GM21717 (cell line): ENCODE data around the gene SLC12A8.

ENCODE experiments used
- ATAC-seq: cut with Tn5 transposase; IDR thresholded peaks from one replicate; pipeline ENCODE4 v1.9.1; 2021; ENCODE audit warnings: mild to moderate bottlenecking, moderate library complexity; ENCODE audit not compliant: unreplicated experiment

Gene SLC12A8

DNA sequence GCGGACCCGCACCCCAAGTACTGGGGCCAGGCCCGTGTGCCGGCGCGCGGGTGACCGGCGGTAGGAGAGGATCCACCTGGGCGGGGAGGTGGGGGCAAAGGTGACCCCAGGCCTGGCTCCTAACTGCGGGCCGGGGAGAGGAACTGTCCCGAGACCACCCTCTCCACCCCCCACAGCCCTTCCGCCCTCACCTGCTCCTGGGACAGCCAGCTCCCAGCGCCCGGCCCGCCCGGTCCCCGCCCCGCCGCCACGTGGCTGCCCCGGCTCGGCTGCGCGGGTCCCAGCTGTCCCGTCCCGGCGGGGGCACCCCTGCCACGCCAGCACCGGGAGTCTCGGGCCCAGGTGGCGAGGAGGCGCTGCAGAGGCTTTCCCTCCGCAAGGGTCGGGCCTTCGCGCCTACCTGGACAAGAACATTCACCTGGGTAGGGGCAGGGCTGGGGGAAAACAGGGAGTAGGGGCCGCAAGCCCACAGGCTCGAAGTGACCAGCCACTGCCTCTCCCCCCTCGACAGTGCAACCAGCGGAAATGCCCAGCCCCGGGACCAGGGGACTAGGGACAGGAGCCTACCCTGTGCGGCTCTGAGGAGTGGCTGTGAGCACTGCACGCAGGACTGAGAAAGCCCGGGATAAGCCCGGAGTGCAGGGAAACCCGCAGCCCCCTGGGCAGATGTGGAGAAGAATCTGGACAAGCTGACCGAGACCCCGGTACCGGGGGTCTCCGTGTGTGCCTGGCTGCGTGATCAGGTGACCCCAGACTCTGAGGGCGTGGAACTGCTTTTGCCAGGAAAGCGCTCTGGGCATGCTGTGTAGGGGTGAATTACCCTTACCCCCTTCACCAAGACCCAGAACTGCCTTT lies at the start of gene SLC12A8:
Gene SLC12A8, minus strand, starts transcription at position 240 of the 855 bp plus-strand sequence. CDS start 1,399 bp downstream, outside the sequence.
- ATAC-seq: no peak

GRCh38 chr3:125262161-125262560 lies 49.6 kb upstream of the SLC12A8 start:
- ATAC-seq: no peak

DNA sequence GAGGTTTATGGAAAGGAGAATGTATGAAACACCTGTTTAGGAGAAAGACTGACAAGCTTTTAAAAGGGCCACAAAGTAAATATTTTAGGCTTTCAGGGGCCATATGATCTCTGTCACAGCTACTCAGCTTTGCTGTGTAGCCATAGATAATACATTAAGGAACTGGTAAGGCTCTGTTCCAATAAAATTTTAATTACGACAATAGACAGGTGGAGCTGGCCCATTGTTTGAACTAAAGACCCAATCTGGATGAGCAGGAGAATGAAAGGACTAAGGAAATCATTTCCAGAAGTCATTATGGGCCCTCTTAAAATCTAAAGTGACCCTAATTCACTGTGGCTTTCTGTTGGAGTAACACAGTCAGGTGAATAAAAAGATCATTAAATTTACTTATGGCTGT lies 48.5 kb upstream of the SLC12A8 start:
- ATAC-seq: no peak

- no peak for ATAC-seq
These were observed 47.6 kb upstream of the SLC12A8 start for GRCh38 chr3:125260158-125260557.

DNA sequence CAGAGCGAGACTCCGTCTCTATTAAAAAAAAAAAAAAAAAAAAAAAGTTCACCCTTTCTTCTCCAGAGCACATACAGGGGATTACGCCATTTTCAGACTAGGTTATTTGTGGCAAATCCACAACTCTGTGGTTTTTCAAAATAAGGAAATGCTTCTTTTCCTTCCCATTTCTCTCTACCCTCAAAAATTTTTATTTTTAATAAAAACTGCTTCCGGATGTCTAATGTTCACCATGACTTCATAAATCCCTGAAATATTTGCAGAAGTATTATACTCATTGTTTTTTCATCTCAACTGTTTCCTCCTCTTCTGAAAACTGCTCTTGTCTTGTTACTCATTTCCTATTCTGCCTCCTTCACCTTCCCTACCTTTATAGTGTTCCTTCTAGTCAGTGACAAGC lies 45.0 kb upstream of the SLC12A8 start:
- no peak for ATAC-seq

GRCh38 chr3:125256675-125257074 lies 44.1 kb upstream of the SLC12A8 start:
- no peak for ATAC-seq

DNA sequence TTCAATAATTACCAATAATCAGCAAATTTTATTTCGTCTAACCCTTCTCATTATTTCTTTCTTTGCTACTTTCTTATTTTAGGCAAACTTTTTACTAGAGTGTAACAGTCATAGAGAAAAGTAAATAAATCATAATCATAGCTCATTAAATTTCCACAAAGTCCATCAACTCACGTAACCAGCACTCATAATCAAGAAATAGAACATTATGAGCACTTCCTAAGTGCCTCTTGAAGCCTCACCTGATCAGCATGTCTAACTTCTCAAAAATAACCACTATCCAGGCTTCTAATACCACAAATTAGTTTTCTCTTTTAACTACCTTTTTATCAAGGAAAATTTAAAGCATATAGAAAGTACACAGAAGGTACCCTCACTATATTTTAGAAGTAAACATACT lies 38.4 kb upstream of the SLC12A8 start:
- ATAC-seq: no peak

- no peak for ATAC-seq
These were observed 33.7 kb upstream of the SLC12A8 start for GRCh38 chr3:125246237-125246636.

GRCh38 chr3:125245521-125245920 lies 33.0 kb upstream of the SLC12A8 start:
- ATAC-seq: no peak

- ATAC-seq: no peak
These were observed 27.9 kb upstream of the SLC12A8 start for GRCh38 chr3:125240496-125240895.

- no peak for ATAC-seq
These were observed 26.7 kb upstream of the SLC12A8 start for GRCh38 chr3:125239266-125239665.

DNA sequence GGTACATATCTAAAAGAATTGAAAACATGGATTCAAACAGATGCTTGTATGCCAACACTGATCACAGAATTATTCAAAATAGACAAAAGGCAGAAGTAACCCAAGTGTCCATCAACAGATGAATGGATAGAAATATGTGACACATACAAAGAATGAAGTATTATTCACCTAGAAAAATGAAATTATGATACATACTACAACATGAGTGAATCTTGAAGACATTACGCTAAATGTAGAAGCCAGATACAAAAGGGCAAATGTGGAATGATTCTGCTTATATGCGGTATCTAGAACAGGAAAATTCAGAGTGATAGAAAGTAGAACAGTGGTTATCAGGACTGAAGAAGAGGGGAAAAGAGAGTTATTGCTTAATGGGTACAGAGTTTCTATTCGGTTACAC lies 26.2 kb upstream of the SLC12A8 start:
- no peak for ATAC-seq

GRCh38 chr3:125236331-125236903 lies 23.9 kb upstream of the SLC12A8 start:
- ATAC-seq: no peak

DNA sequence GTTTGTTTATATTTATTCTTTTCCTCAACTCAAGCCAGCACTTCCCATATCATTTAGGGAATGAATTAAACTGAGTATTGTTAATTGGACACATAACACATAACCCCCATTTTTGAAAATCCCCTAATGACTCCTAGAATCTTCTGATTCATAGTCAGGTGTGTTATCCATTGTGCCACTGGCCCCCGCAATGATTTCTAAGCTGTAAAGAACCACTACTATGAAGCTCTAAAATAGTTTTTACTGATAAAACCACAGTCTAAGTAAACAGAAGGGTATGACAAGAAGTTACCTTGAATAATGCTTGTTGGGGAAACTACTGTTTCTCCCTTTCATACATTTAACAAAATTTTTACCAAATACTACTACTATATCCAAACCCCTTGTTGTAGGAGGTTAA lies 22.3 kb upstream of the SLC12A8 start:
- ATAC-seq: no peak

- ATAC-seq: no peak
These were observed 19.9 kb upstream of the SLC12A8 start for GRCh38 chr3:125232401-125232800.

DNA sequence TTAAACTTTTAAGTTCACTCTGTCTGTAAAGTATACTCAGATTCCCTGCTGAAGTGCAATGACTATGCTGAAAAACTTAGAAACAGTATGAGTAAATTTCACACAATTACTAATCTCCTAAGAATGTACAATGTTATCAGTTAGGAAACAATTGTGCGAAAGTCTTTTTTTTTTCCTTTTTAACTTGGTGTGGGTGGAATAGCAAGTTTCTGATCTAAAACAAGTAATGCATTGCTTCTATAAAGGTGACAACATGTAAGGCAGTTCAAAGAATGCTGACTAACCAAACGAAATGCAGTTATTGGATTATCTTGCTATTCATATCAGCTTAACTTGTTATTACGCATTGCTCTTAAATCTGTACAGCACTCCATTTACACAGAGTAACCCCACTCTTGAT lies 19.3 kb upstream of the SLC12A8 start:
- no peak for ATAC-seq

DNA sequence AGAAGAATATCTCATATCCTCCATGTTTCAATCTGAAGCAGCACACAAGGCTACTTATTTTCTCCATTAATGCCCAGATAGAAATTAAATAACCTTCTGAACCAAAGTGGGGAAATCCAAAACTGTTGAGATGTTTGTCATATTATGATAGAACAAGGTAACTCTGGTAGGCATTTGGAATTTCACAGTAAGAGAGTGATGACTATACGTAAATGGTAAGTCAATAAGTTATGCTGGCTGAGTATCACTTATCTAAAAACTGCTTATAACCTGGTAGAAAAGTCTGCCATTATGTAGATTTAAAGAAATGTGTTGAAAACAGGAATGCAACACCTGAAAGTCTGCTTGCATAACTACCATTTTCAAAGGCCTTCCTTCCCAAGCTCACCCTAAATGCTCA lies 17.2 kb upstream of the SLC12A8 start:
- ATAC-seq: no peak

- no peak for ATAC-seq
These were observed 16.6 kb upstream of the SLC12A8 start for GRCh38 chr3:125229168-125229567.

GRCh38 chr3:125221831-125222230 lies 9.3 kb upstream of the SLC12A8 start:
- no peak for ATAC-seq

- ATAC-seq: no peak
These were observed 8.3 kb upstream of the SLC12A8 start for GRCh38 chr3:125220727-125221429.

DNA sequence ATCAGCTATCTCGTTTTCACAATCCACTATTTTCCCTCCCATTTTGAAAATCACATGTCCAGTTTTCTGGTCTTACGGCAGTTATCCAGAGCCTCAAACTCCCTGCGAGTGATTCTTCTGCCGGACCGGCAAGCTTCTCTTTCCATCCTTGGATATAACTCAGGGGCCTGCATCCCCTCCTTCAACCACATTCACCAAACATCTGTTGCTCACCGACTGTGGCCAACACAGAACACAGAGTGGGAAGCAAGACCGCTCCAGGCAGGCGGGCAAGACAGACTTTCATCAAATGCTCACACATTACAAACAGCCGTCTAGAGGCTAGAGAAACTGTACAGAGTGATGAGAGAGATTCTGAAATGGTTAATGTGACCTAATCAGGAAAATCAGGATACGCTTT lies 7.6 kb upstream of the SLC12A8 start:
- ATAC-seq: no peak

DNA sequence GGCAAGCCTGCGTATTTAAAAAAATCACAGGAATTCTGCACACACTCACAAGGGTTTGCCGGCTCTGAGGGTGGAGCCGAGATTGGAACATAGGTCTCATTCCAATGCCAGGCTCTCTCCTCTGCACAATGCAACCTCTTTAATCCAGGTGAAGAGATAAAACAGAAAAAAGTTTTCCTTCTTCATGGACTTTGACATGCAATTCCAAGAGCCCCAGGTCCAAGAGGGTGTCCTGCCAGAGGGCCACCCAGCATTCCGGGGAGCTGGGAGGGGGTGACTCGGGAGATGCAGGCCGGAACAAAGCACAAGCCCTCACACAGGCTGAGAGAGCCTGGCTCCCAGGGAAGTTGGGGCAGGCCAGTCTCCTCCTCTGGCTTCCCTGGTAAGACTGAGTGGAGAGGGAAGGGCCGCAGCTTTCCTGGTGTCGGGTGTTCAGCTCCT lies 6.7 kb upstream of the SLC12A8 start:
- ATAC-seq: no peak
